HG02943 (cell line): ENCODE results near the gene GRM4.

Experiments used
- ATAC-seq: cut with Tn5 transposase; IDR thresholded peaks from one replicate; pipeline ENCODE4 v1.9.1; 2021; ENCODE audit warnings: mild to moderate bottlenecking, low read depth, moderate library complexity; ENCODE audit not compliant: unreplicated experiment

The GRM4 gene

DNA sequence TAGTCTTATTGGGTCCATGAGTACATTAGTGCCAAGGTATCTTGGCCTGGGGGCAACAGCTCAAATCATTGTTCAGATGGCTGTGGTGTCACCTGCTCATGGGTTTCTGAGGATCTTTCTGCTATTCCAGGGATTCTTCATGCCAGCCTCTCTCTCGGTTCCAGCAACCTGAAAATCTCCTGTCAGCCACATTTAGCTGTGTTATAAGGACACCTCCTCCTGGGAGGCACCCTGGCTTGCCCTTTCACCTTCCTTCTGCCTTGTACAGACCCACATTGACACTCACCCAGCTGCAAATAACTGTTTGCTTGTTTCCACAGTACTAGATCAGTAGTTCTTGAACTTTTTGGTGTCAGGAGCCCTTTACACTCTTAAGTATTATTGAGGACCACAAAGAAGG lies 159.9 kb downstream of the GRM4 start:
- ATAC-seq: no peak

DNA sequence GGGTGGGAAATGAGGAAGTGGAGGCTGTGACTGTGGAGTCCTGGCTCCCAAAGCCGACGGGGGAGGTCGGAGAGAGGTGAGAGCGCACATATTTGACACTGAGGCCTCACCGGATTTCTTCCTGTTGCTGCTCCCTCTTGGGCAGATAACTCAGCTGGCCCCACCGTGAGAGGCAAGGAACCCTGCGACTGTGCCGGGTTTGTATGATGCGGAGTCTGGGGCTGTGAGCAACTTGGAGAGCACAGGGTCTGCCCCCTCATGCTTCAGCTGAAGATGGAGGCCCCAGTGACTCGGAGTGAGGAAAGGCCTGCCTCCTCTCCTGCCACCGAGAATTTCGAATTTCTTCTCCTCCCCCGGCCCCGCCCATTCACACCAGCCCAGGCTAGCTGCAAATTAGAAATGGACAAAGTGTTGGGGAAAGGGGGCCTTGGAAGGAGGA lies 160.6 kb downstream of the GRM4 start:
- no peak for ATAC-seq

DNA sequence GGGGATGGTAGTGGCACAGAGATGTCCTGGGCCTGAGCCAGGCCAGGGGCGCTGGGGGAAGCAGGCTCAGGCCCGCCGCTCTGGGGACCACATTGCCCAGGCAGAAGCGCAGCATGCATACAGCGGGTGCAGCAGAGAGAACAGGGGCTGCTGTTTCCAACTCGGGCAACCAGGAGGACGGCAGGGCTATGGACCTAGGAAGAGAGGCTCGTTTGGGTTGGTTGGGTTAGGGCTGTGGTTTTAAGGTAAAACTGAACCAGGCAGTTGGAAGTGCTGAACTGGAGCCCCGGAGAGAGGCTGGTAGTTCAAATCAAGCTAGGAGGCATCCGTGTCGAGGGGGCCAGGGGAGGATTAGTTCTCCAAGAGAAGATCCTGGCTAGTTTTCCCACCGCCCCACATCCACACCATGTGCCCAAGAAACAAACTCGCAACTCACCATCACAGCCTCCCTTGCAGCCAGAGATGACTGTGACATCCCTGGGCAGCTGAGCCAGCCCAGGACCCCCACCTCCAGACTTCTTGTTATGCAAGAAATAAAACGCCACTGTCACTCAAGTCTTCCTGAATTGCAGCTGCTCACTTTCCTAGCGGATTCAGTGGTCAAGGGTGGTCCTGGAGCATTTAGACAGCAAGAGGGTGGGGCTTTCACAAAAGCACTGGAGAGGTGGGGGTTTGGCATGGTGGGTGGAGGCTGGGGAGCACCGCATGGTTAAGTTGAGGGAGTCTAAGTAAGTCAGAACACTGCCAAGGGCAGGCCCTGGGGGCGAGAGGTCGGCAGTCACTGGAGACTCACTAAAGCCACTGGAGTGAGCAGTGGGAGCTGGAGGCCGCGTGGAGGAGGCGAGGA lies 161.2 kb downstream of the GRM4 start:
- no peak for ATAC-seq

DNA sequence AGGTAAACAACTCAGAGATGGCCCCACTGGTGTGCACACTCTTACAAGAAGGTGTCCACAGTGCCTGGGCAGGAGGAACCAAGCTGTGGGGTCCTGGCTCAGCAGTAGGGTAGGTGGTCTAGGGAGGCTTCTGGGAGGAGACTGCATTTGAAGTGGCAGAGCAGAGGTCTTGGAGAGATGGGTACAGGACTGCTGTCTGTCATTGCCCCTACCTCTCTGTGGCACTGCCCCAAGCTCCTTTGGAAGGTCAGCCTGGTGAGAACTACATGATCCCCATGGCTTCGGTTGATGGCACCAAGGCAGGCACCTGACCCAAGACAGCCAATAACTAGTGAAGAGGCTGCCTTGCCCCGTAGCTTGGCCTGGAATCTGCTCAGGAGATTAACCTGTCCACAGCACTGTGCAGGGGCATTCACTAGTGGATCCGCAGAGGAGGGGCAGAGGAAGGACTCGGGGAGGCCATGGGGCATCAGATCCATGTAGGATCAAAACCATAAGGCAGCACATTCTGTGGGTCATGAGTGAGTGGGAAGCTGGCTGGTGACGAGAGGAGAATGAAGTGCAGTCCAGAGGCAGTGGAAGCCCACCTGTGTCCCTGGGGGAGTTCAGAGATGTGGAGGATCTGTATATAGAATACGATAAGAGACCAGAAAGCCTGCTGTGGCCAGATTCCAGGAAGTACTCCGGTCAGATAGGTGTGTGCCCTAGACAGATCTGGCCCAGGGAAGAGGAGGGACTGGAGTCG lies 162.0 kb downstream of the GRM4 start:
- ATAC-seq: no peak

DNA sequence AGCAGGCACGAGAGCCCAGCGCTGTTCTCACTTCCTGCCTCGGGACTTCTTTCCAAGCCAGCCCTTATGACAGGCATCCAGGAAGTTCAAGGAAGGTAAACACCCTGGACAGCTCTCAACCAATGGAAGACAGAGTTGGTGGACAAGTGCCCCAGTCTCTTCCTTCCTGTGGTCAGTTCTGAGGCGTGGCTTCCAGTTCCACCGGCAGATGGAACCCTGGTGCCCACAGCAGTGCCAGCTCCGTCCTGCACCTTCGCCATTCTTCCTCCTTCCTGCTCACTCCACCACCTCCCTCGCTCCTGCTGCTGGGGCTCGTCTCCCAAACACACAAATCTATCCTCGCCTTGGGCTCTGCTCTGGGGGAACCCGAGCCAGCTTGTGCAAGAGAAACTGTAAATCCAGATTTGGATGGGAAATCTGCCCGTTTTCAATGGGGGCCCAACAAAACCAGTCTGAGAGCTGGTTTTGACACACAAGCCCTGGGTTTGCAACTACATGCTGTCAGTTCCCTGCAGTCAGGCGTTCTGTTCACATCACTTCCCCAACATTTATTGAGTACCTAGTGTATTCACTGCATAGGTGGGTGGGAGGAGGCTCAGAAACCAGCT lies 162.7 kb downstream of the GRM4 start:
- no peak for ATAC-seq

DNA sequence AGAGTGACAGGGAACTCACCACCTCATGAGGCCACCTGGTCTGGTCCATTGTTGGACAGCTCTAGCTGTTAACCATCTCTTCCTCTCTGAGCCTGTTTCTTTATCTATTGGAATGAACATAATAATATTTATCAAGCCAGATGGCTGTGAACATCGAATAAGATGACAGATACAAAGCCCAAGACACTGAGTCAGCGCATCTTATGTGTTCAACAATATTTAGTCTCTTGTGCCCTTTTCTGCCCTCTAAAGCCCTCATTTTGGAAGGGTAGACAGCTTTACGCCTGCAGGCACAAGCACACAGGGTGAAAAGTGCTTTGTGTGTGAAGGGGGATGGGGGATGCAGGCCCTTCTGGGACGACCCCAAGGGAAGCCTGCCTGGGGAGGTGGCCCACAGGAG lies 164.0 kb downstream of the GRM4 start:
- ATAC-seq: no peak

DNA sequence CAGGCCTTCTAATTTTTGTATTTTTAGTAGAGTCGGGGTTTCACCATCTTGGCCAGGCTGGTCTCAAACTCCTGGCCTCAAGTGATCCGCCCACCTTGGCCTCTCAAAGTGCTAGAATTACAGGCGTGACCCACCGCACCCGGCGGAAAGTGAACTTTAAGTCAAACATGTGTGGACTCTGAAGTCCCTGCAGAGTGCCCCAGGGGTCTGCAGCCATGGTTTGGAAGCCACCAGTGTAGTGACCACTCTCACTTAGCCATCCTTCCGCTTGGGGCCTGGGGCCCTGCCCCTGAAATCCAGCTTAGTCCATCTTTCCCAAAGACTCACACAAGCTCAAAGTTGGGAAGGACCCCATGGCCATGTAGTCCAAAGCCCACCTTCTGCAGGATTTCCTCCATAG lies 164.5 kb downstream of the GRM4 start:
- ATAC-seq: no peak

DNA sequence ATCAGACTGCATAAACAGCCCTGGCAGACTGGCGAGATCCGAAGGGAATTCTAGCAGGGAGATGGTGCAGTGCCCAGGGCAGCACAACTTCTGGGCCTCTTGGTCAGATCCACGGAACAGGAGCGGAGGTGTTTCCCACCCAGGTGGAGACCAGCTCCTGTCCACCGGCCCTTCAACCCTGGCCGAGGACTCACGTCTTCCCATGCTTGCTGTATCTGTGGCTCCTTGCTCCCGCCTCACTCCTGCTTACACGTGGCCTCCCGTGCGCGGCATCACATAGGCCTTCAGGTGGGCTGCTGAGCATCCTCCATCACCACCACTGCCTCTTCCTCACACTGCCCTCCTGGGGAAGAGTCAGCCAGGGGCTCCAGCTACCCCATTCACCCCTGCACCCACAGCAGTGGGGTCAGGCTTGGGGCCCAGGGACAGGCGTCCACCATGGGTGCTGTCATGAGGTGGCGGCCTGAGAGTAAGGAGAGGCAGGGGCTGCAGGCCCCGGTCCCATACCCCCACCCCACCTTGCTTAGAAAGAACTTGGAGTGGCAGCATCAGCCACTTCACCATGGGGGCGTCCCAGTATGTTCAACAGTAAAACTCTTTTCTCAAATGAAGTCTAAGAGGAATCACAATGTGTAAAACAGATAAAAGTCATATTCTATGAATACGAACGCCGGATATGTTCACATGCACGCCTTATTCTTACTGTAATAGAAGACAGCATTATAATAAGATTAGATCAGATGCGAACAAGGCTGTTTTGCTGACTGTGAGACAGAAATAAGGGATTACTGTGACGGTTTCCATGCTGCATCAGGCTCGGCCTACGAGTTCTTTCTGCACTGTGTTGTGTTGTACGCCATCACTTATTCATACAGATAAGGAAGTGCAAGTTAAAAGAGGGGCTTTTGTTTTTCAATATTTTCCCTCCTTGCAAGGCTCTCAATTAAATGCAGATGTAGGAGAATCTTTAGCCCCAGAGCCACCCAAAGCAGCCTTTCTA lies 165.4 kb downstream of the GRM4 start:
- no peak for ATAC-seq

DNA sequence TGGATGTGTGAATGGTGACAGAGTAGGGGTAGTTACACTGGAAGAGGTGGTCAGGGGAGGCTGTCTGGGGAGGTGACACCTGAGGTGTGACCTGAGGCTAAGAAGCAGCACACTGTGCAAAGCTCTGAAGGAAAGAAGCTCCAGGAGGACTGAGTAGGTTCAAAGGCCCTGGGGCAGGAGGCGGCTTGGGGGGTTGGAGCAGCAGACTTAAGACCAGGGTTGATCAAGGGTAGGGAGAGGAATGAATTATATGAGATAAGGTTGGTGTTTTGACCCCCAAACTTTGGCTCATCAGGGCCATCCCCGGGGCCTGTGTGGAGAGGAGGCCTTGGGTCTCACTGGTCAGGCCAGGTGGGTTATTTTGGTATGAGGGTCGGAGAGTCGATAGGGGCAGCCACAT lies 166.1 kb downstream of the GRM4 start:
- no peak for ATAC-seq

DNA sequence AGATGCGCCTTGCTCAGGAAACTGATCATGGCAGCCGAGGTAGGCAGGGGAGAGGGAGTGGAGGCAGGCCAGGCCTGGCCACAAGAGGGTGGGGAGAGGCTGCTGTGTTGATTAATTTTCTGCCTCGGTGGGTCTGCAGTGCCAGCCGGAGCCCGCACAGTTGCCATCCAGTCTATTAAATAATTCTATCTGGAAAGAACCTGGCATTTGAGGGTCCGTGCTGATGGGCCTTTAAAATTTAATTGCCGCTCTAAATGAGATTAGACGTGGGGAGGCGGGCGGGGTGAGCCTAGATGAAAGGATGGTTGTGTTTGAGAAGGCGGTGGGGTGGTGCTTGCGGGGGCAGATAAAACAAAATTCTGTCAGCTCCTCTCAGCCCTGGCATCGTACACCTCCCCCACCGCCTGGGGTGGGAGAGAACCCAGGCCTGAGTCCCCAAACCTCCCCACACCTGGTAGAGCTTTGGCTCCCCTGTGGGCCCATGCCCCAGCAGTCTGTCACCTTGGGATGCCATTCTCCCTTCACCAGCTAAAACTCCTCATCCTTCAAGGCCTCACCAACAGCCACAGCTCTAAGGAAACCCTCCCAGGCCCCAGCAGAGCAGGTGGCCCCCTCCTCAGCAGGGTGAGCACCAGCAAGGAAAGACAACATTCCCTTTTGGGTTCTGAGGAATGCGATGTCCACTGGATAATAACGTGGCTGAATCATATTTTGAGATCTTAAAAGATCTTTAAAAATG lies 167.3 kb downstream of the GRM4 start:
- ATAC-seq: no peak

DNA sequence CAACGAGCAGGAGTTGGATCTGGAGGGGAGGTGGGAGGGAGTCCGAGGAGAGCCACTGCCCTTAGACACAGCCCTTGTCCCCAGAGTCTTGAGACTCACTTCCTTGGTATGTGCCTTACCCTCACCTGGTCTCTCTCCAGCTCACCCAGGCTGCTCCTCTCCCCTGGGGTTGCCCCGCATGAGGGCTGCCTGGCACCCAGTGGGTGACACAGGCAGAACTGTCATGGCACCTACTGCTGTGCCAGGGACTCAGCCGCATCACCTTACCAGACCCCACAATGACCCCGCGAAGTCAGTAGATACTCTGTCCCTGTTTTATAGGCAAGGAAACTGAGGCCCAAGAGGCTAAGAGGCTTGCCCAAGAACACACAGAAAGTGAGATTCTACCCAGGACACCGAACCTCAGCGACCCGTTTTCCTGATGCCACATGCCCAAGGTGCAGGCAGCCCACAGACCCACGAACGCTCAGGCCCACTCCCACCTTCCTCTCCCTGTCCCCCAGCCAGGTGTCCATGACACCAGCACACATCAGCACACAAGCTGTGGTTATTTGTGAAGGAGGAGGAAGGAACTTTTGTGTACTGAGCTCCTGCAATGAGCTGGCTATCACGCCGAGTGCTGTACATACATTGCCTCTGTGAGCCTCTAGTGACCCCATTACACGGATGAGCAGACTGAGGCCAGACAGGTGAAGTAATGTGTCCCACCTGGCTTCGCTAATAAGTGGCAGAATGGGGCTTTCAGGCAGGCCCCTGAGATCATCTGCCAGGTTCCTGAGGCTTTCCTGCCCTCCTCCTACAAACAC lies 168.1 kb downstream of the GRM4 start:
- ATAC-seq: no peak

DNA sequence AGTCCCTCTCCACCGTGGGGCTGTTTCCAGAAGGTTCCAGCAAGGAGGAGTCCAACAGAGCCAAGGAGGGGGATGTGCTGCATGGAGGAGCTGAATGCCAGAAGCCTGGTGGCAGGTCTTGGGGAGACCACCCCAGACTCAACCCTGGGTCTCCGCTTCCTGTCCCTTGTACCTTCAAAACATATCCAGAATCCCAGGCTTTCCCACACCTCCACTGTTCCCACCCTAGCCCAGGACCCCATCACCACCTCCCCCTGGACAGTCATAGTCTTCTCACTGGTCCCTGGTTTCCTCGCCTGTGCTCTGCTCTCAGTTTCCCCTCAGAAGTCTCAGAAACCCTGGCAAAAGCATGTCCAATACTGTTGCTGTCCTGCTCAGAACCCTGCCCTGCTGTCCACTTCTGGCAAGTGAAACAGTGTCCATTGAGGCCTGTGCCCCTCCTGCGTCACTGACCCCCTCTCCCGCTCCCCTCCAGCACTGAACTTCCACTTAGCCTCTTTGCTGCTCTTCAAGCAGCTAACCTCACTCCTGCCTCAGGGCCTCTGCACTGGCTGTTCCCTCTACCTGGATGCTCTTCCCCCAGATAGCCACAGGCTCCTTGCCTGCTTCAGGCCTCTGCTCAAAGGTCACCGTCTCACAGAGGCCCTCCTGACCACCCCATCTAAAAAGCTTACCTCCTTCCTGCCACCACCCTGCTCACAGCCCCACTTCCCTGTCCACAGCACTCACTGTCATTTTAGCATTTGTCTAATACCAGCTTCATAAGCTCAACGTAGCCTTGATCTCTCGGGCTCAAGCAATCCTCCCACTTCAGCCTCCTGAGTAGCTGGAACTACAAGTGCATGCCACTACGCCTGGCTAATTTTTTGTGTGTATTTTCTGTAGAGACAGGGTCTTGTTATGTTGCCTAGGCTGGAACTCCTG lies 169.2 kb downstream of the GRM4 start:
- no peak for ATAC-seq

DNA sequence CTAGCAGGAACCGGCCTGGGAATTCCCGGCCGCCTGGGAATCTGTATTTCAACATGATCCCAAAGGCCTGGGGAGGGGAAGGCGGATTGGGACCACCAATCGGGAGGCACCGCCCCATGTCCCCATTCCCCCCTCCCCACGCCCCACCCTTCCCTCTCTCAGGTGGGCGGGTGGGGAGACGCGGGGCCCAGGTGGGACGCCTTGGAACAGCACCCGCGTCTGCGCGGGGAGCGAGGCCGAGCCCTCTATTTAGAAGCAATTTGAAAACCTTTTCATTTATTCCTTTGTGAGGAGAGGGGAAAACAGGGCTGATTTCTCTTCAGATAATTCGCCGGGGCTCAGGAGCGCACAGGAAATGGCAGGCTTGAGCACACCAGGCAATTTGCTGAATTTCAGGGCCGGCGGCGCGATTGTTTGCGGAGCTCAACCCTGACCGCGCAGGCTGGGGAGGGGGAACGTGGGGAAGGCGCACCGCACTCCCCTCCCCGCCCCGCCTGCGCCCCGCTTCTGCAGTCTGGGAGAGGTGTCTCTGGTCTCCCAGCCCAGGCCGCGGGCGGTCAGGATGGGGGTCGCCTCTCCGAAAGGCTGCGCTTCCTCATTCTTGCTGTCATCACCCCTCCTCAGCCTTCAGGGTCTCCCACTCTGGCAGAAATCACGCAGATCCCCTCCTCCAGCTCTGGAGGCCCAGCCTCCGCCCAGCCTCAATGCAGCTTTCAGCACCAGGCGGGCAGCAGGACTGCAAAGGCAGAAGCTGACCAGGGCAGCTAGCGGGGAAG lies 170.0 kb downstream of the GRM4 start:
- ATAC-seq: no peak

DNA sequence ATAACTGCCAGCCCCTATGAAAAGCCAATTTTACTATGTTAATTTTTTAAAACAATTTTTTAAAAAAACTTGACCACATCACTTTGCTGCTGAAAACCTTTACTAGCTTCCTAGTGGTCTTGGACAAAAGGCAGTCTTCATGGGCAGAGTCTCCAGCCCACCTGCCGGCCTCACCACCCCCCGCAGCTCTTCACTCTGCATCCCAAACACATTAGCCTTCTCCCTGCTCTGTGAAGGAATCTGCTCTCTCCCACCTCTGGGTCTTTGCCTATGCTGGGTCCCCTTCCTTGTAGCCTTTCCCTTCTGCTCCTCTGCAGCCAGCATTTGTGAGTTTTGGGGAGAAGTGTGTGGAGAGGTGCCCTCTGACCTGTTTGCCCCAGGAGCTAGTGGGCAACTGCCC lies 171.4 kb downstream of the GRM4 start:
- no peak for ATAC-seq

DNA sequence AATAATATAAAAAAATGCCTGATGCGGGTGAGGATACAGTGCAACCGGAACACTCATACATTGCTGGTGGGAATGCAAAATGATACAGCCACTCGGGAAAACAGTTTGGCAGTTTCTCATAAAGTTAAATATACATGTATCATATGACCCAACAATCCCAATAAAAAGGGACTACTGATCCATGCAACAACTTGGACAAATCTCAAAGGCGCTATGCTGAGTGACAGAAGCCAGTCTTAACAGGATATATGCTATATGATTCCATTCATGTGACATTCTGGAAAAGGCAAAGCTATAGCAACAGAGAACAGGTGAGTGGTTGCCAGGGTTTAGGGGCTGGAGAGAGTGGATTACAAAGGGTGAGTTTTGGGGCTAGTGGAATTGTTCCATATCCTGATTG lies 171.9 kb downstream of the GRM4 start:
- no peak for ATAC-seq

DNA sequence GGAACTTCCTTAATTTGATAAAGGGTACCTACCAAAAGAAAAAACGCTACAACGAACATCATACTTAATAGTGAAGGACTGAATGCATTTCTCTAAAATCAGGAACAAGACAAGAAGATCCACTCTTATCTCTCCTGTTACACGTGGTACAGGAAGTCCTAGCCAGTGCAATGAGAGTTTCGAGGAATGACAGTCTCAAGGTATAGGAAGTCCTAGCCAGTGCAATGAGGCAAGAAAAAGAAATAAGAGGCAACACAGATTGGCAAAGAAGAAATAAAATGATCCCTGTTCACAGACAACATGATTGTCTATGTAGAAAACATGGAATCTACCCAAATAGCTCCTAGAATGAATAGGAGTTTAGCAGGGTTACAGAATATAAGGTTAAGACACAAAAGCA lies 174.3 kb downstream of the GRM4 start:
- ATAC-seq: no peak
